ENCODE measurements around the gene SERBP1.

DNA sequence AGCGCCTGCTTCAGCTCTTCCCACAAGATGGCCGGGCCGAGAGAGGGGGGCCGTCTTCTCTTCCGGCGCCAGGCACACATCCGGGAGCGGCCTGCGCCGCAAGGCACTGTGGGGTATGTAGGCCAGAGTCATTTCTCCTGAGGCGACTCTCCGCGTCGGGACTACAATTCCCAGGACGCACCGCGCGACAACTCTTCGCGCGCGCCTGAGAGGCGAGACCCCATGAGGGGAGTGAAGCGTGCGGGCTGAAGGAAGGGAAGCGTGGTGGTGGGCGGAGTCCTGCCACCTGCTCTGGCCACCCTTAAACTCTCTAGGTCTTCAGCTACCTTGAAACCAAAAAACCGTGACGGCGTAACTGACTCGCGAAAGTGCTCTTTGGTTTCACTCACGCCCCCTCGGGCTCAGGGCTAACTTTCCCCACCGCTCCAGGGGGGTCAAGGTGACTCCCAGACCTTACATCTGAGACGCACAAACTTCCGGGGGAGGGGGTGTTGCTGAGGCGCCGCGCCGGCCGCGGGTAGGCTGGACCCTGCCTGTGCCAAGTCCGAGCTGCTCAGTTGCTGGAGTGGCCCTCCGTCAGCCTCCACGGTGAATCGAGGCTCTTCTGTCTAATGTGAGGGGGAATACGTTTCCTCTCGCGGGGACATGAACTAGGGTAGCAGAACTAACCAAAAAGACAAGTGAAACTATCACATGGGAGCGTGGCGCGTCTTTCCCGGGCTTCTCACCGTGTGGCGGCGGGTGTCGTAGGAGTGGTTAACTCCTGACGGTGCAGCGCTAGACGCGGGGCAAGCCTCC lies at the start of gene SERBP1:
- no peak; the same call in none of the 2 replicates for TF ChIP-seq CBX3 (IDR thresholded peaks at IDR 0.05; ENCODE audit: low read depth)
- TF ChIP-seq, protein P1, sequence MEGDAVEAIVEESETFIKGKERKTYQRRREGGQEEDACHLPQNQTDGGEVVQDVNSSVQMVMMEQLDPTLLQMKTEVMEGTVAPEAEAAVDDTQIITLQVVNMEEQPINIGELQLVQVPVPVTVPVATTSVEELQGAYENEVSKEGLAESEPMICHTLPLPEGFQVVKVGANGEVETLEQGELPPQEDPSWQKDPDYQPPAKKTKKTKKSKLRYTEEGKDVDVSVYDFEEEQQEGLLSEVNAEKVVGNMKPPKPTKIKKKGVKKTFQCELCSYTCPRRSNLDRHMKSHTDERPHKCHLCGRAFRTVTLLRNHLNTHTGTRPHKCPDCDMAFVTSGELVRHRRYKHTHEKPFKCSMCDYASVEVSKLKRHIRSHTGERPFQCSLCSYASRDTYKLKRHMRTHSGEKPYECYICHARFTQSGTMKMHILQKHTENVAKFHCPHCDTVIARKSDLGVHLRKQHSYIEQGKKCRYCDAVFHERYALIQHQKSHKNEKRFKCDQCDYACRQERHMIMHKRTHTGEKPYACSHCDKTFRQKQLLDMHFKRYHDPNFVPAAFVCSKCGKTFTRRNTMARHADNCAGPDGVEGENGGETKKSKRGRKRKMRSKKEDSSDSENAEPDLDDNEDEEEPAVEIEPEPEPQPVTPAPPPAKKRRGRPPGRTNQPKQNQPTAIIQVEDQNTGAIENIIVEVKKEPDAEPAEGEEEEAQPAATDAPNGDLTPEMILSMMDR (IDR thresholded peaks at IDR 0.05 in 2 of 3, conservative IDR thresholded peaks at IDR 0.05 in 1 of 3; ENCODE audit: borderline replicate concordance in 1 of 3, insufficient read depth in 1 of 3, low read depth in 2 of 3, low read length in 2 of 3): no peak
- peak; percentile 84 for TF ChIP-seq POLR2A (IDR thresholded peaks at IDR 0.05; ENCODE audit: borderline replicate concordance, extremely low read depth, insufficient read depth, insufficient read length)
- TF ChIP-seq EGR1 (IDR thresholded peaks at IDR 0.05; ENCODE audit: low read depth): peak; percentile 81
- peak; percentile 96 for TF ChIP-seq YY1 (IDR thresholded peaks at IDR 0.05; ENCODE audit: extremely low read depth, insufficient replicate concordance, low read depth, low read length)
- TF ChIP-seq POLR2AphosphoS5 (IDR thresholded peaks at IDR 0.05; ENCODE audit: low read depth, low read length): peak; percentile 71
- peak; percentile 11; the same call in 1 of the 2 replicates for TF ChIP-seq SRF (IDR thresholded peaks at IDR 0.05; ENCODE audit: low read depth)
- no peak for TF ChIP-seq EZH2 (IDR thresholded peaks at IDR 0.05)
- TF ChIP-seq, protein P2, sequence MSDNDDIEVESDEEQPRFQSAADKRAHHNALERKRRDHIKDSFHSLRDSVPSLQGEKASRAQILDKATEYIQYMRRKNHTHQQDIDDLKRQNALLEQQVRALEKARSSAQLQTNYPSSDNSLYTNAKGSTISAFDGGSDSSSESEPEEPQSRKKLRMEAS (IDR thresholded peaks at IDR 0.05): peak; percentile 96
- TF ChIP-seq, protein P3, sequence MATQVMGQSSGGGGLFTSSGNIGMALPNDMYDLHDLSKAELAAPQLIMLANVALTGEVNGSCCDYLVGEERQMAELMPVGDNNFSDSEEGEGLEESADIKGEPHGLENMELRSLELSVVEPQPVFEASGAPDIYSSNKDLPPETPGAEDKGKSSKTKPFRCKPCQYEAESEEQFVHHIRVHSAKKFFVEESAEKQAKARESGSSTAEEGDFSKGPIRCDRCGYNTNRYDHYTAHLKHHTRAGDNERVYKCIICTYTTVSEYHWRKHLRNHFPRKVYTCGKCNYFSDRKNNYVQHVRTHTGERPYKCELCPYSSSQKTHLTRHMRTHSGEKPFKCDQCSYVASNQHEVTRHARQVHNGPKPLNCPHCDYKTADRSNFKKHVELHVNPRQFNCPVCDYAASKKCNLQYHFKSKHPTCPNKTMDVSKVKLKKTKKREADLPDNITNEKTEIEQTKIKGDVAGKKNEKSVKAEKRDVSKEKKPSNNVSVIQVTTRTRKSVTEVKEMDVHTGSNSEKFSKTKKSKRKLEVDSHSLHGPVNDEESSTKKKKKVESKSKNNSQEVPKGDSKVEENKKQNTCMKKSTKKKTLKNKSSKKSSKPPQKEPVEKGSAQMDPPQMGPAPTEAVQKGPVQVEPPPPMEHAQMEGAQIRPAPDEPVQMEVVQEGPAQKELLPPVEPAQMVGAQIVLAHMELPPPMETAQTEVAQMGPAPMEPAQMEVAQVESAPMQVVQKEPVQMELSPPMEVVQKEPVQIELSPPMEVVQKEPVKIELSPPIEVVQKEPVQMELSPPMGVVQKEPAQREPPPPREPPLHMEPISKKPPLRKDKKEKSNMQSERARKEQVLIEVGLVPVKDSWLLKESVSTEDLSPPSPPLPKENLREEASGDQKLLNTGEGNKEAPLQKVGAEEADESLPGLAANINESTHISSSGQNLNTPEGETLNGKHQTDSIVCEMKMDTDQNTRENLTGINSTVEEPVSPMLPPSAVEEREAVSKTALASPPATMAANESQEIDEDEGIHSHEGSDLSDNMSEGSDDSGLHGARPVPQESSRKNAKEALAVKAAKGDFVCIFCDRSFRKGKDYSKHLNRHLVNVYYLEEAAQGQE (IDR thresholded peaks at IDR 0.05; ENCODE audit: low read depth): no peak
- peak; percentile 36 for TF ChIP-seq TCF7L2 (IDR thresholded peaks at IDR 0.05; ENCODE audit: borderline replicate concordance, extremely low read depth, insufficient read depth, insufficient read length)
- peak; percentile 53 for TF ChIP-seq SP1 (IDR thresholded peaks at IDR 0.05; ENCODE audit: low read depth)
